Vagina (tissue), 2 donors: ENCODE results near the gene POPDC2. TPM values are rescaled to one million over a fixed set of nuclear protein-coding genes. Genes with fewer than 3 reads are reported as not detected.

Experiments used
- DNase-seq, 2 donors: peaks; one replicate each; pipeline ENCODE4 v3.0.0-alpha.2; 2017; ENCODE audit errors: extremely low spot score in 2 of 2
- H3K27ac ChIP-seq: fragments of 200-600 bp; sonication (generic); one replicate; pipeline ENCODE4 v1.5.1; 2019
- H3K27me3 ChIP-seq: fragments of 200-600 bp; sonication (generic); one replicate; pipeline ENCODE4 v1.5.1; 2019
- H3K36me3 ChIP-seq, 2 donors: fragments of 200-600 bp; sonication (generic); one replicate each; pipeline ENCODE4 v1.5.1; 2017 to 2019
- H3K4me1 ChIP-seq: fragments of 200-600 bp; sonication (generic); one replicate; pipeline ENCODE4 v1.5.1; 2019
- H3K4me3 ChIP-seq, 2 donors: fragments of 200-600 bp; sonication (generic); 1 replicate in 1 of 2; 2 replicates in 1 of 2; pipeline ENCODE4 v1.5.1; 2016 to 2019
- H3K9me3 ChIP-seq: fragments of 200-600 bp; sonication (generic); one replicate; pipeline ENCODE4 v1.5.1; 2019
- POLR2A ChIP-seq, 2 donors: fragments of 450-650 bp; IDR thresholded peaks; one replicate each; pipeline ENCODE4 v1.6.1; 2017; ENCODE audit warnings: antibody characterized with exemption in 2 of 2, mild to moderate bottlenecking in 2 of 2, moderate library complexity in 2 of 2
- POLR2AphosphoS5 ChIP-seq, 2 donors: sonication (generic); formaldehyde crosslinking; IDR thresholded peaks; one replicate each; pipeline ENCODE4 v1.9.0; 2017; ENCODE audit warnings: antibody characterized with exemption in 2 of 2, mild to moderate bottlenecking in 2 of 2, low read depth in 1 of 2; ENCODE audit not compliant: insufficient read depth in 1 of 2
- intact Hi-C: fragments of 100-400 bp; cut with DNase I; formaldehyde crosslinking; loops from one replicate; pipeline ENCODE4 v1.15.1; 2023
- total RNA-seq: library from RNA; depleted of rRNA; stranded (reverse); fragments of >200 nt; gene quantifications from one replicate; pipeline ENCODE4 v1.2.3, GENCODE V29; 2016
- TF ChIP-seq, protein P1 (sequence below), 3 experiments: fragments of 450-650 bp in 2 of 3; fragments of 200-600 bp in 1 of 3; sonication (generic) in 1 of 3; IDR thresholded peaks; one replicate each; pipeline ENCODE4 v1.5.1; 2017 to 2019; ENCODE audit warnings: antibody characterized with exemption in 3 of 3, mild to moderate bottlenecking in 2 of 3, moderate library complexity in 2 of 3

Gene POPDC2
- total RNA-seq, 1 donor from 2014 or later = 3.4 TPM

DNA sequence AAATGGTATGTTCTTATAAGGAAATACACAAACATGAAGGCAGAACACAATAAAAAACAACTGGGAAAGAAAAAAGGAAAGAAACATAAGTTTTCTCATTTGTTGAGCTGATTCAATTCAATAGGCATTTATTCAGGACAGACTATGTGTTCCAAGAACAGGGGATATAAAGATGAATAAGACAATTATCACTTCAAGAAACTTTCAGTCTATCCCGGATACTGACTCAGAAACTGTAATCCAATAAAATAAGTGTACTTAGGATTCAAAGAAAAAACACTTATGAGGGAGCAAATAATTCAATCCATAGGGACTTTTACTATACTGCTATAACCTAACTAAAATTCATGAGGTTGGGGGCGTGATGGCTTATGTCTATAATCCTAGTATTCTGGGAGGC, 3.5 kb upstream of the POPDC2 start:
- Histone ChIP-seq H3K9me3 (no peaks in the 10 kb centered on the region), H3K4me1 (peaks cover 11% of the 10 kb centered on the region), H3K36me3 (no peaks in the 10 kb centered on the region), H3K27ac (no peak overlapping the region), H3K4me3 (no peak overlapping the region), H3K27me3 (no peaks in the 10 kb centered on the region)
- no peak for TF ChIP-seq POLR2AphosphoS5 (IDR thresholded peaks at IDR 0.05; ENCODE audit: insufficient read depth in 1 of 2, low read depth in 1 of 2)
- no peak for TF ChIP-seq POLR2A (IDR thresholded peaks at IDR 0.05)
- TF ChIP-seq, protein P1, sequence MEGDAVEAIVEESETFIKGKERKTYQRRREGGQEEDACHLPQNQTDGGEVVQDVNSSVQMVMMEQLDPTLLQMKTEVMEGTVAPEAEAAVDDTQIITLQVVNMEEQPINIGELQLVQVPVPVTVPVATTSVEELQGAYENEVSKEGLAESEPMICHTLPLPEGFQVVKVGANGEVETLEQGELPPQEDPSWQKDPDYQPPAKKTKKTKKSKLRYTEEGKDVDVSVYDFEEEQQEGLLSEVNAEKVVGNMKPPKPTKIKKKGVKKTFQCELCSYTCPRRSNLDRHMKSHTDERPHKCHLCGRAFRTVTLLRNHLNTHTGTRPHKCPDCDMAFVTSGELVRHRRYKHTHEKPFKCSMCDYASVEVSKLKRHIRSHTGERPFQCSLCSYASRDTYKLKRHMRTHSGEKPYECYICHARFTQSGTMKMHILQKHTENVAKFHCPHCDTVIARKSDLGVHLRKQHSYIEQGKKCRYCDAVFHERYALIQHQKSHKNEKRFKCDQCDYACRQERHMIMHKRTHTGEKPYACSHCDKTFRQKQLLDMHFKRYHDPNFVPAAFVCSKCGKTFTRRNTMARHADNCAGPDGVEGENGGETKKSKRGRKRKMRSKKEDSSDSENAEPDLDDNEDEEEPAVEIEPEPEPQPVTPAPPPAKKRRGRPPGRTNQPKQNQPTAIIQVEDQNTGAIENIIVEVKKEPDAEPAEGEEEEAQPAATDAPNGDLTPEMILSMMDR (IDR thresholded peaks at IDR 0.05) = no peak
- no peak for DNase-seq
- intact Hi-C loops = no loop called here

DNA sequence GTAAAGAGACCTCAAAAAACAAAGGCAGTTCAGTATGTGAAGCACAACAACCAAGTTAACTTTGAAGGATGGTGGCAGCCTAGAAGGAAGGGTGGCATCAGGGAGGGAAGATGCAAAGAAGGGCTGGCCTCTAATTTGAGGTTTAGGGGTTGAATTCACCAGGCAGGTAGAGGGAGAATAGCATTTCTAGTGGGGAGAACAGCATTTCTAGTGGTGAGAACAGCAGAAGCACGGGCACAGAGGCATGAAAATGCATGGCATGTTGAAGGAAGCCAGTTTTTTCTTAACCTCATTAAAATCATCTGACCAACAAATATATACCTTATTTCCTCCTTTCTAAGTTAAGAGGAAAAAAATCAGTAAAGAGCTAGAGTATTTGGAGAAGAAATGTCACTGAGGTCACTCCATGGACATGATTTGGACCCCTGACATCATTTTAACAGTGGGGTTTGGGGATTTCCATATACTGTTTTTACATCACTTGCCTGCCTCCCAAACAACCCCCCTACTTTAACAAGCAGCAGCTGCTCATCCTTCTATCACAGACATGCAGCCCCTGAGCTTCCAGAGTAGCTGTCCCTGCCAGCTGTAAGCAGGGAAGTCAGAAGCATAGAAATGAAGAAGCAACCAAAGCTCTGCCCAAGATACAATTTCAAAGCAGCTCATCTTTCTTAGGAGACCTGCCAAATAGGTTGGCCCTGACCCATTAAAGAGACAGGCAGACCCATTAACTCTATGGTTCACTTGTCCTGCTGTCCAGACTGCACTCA, 2.4 kb upstream of the POPDC2 start:
- TF ChIP-seq POLR2AphosphoS5 (IDR thresholded peaks at IDR 0.05; ENCODE audit: insufficient read depth in 1 of 2, low read depth in 1 of 2) (no peak), POLR2A (IDR thresholded peaks at IDR 0.05) (no peak)
- TF ChIP-seq, protein P1 (IDR thresholded peaks at IDR 0.05) = no peak
- Histone ChIP-seq H3K4me3 (no peak overlapping the region), H3K9me3 (no peaks in the 10 kb centered on the region), H3K27ac (peak overlapping the region; percentile 38), H3K4me1 (peaks cover 11% of the 10 kb centered on the region), H3K27me3 (no peaks in the 10 kb centered on the region), H3K36me3 (no peaks in the 10 kb centered on the region)
- intact Hi-C loops = no loop called here
- DNase-seq = no peak

DNA sequence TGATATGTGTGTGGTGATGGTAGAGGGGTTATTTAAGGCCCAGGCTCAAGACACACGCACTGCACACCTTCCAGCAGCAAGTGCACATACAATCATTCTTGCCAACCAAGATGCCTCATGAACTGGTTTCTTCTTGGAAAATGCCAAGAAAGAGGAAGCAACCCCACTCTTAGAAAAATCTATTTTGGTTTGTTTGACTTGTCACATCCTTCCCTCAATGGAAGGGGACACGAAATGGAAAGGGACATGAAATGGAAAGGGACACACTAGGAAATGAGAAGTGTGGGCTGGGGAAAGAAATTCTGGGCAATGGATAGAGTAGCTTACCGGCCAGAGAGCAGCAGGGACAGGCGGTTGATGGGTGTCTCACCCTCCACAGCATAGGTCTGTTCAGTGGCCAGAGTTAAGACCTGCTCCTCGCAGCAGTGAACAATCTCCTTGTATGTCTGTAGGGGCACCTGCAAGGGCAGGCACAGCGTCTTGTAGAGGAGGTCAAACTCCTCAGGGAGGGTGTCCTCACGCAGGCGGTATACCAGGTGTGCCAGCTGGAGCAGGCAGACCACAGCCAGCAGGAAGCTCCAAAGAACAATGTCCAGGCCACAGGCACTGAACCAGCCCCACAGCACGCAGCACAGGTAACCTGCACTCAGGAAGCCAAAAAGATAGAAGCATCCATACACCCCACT, 640 bp downstream of the POPDC2 start:
- TF ChIP-seq POLR2AphosphoS5 (IDR thresholded peaks at IDR 0.05; ENCODE audit: insufficient read depth in 1 of 2, low read depth in 1 of 2) (no peak), POLR2A (IDR thresholded peaks at IDR 0.05) (no peak)
- TF ChIP-seq, protein P1 (IDR thresholded peaks at IDR 0.05) = no peak
- H3K27ac ChIP-seq = peak overlapping the region; percentile 17
- H3K4me1 ChIP-seq = peaks cover 11% of the 10 kb centered on the region

DNA sequence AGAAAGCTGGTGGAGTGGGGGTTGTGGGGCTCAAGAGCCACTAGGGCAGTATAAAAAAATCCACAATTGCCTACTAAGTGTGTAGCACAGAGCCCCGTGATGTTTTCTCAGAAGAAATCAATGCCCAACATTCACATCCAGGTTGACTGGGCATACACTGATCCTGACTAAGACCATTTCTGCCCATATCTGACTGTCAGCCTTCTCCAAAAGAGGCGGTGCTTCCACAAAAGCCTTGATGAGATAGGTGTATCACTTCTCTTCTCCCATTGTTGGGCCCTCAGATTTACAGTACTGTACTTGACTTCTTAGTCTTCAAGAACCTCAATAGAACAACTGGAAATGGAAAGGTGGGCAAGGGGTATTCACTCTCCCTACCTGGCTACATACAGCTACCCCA, 1.4 kb downstream of the POPDC2 start:
- no peaks in the 10 kb centered on the region for H3K27me3 ChIP-seq
- H3K4me1 ChIP-seq = peaks cover 11% of the 10 kb centered on the region
- H3K36me3 ChIP-seq = no peaks in the 10 kb centered on the region
- intact Hi-C loops = no loop called here
- peak overlapping the region in 1 of 2 donors; percentile 0 for H3K4me3 ChIP-seq
- no peak overlapping the region for H3K27ac ChIP-seq
- TF ChIP-seq POLR2AphosphoS5 (IDR thresholded peaks at IDR 0.05; ENCODE audit: insufficient read depth in 1 of 2, low read depth in 1 of 2) (no peak), POLR2A (IDR thresholded peaks at IDR 0.05) (no peak)
- TF ChIP-seq, protein P1 (IDR thresholded peaks at IDR 0.05) = no peak
- no peak for DNase-seq
- H3K9me3 ChIP-seq = no peaks in the 10 kb centered on the region

More for the DNA sequence above, 640 bp downstream of the POPDC2 start:
- no peak for DNase-seq
- no peaks in the 10 kb centered on the region for H3K27me3 ChIP-seq
- intact Hi-C loops = no loop called here
- peak overlapping the region; percentile 0 for H3K4me3 ChIP-seq
- H3K36me3 ChIP-seq = no peaks in the 10 kb centered on the region
- no peaks in the 10 kb centered on the region for H3K9me3 ChIP-seq
